ENCODE results near the gene PLA2G15.

DNA sequence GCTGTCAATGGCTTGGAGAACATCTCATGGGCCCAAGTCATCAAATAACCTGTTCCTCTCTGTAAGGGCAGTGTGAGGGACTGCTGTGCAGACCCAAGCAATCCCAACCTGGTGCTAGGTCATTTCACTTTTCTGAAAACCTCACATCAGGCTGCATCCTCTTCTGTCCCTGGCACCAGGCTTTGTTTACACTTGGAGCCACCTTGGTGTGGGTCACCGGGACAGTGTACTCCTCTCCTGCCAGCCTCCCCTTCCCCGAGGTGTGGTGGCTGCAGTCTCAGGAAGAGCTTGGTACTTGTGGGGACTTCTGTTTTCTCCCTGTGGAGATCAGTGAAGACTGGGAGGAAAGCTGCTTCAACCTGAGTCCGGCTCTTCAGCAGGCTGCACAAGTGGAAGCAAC is 53.1 kb downstream of the PLA2G15 start:
- TF ChIP-seq, protein P1, sequence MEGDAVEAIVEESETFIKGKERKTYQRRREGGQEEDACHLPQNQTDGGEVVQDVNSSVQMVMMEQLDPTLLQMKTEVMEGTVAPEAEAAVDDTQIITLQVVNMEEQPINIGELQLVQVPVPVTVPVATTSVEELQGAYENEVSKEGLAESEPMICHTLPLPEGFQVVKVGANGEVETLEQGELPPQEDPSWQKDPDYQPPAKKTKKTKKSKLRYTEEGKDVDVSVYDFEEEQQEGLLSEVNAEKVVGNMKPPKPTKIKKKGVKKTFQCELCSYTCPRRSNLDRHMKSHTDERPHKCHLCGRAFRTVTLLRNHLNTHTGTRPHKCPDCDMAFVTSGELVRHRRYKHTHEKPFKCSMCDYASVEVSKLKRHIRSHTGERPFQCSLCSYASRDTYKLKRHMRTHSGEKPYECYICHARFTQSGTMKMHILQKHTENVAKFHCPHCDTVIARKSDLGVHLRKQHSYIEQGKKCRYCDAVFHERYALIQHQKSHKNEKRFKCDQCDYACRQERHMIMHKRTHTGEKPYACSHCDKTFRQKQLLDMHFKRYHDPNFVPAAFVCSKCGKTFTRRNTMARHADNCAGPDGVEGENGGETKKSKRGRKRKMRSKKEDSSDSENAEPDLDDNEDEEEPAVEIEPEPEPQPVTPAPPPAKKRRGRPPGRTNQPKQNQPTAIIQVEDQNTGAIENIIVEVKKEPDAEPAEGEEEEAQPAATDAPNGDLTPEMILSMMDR (IDR thresholded peaks at IDR 0.05) = no peak
- no peak for TF ChIP-seq POLR2A (IDR thresholded peaks at IDR 0.05)
